Measurements from ENCODE around the gene TBL1XR1.

DNA sequence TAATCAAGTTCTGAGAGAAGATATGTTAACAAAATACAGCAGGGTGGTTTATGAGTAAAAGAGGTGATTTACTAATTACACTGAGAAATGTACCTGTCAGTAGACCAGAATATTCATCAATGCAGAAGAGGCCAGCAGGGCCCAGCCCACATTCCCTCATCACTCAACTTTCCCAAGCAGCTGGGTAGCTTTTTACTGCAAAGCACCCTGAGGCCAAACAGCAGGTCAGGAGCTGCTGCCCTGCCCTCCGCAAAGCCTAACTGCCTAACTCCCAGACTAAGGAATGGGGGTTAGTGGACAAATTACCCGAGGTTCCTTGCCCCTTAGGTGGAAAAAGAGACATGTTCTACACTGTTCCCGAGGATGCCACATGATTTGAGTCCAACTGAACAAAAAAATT lies 108.2 kb downstream of the TBL1XR1 start:
- TF ChIP-seq TAF1 (IDR thresholded peaks at IDR 0.05; ENCODE audit: borderline replicate concordance, insufficient read depth, low read length) = no peak
- no peak for TF ChIP-seq POLR2AphosphoS5 (IDR thresholded peaks at IDR 0.05; ENCODE audit: low read depth, low read length)
- TF ChIP-seq, protein P1, sequence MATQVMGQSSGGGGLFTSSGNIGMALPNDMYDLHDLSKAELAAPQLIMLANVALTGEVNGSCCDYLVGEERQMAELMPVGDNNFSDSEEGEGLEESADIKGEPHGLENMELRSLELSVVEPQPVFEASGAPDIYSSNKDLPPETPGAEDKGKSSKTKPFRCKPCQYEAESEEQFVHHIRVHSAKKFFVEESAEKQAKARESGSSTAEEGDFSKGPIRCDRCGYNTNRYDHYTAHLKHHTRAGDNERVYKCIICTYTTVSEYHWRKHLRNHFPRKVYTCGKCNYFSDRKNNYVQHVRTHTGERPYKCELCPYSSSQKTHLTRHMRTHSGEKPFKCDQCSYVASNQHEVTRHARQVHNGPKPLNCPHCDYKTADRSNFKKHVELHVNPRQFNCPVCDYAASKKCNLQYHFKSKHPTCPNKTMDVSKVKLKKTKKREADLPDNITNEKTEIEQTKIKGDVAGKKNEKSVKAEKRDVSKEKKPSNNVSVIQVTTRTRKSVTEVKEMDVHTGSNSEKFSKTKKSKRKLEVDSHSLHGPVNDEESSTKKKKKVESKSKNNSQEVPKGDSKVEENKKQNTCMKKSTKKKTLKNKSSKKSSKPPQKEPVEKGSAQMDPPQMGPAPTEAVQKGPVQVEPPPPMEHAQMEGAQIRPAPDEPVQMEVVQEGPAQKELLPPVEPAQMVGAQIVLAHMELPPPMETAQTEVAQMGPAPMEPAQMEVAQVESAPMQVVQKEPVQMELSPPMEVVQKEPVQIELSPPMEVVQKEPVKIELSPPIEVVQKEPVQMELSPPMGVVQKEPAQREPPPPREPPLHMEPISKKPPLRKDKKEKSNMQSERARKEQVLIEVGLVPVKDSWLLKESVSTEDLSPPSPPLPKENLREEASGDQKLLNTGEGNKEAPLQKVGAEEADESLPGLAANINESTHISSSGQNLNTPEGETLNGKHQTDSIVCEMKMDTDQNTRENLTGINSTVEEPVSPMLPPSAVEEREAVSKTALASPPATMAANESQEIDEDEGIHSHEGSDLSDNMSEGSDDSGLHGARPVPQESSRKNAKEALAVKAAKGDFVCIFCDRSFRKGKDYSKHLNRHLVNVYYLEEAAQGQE (IDR thresholded peaks at IDR 0.05; ENCODE audit: insufficient read depth in 1 of 2, low read depth in 2 of 2, low read length in 2 of 2) = no peak
- no peak for TF ChIP-seq SIN3A (IDR thresholded peaks at IDR 0.05; ENCODE audit: borderline replicate concordance, insufficient read depth, low read length)
- TF ChIP-seq FOXP2 (optimal IDR thresholded peaks at IDR 0.05; ENCODE audit: borderline replicate concordance, extremely low read depth, extremely low read length, insufficient read depth) = no peak

Measured in PFSK-1 (cell line).